Stimulated activated CD8-positive, alpha-beta memory T cell treated with anti-CD3 and anti-CD28 coated beads, Interleukin-15, amount 100 ng/mL, for 48 hours (primary cell): Measurements from ENCODE around the gene AK8.
"Not testable (repeated sequence)": the region's sequence is repeated elsewhere in the genome, so short reads cannot be mapped to it uniquely, and the experiment has no call there.

ENCODE experiments used
- DNase-seq, 2 donors: peaks; one replicate each; pipeline ENCODE4 v3.0.0-alpha.2; 2020; ENCODE audit warnings: low read depth in 2 of 2

AK8 gene

GRCh38 chr9:132717326-132717945, 160.6 kb downstream of the AK8 start:
- no peak for DNase-seq

- DNase-seq: no peak
Measured at GRCh38 chr9:132716007-132716406, 162.1 kb downstream of the AK8 start.

GRCh38 chr9:132712753-132713152, 165.3 kb downstream of the AK8 start:
- no peak for DNase-seq

- DNase-seq: no peak
Measured at GRCh38 chr9:132711846-132712245, 166.2 kb downstream of the AK8 start.

DNA sequence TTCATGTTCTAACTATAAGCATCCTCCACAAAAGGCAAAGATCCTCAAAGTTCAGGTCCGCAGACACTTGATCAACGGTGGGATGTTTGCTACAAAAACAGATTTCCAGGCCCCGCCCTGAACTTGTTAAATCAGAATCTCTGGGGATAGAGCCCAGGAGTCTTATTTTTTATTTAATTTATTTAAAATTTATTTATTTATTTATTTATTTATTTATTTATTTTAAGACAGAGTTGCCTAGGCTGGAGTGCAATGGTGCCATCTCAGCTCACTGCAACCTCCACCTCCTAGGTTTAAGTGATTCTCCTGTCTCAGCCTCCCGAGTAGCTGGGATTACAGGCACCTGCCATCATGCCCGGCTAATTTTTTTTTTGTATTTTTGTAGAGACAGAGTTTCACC, 166.9 kb downstream of the AK8 start:
- not testable (repeated sequence) for DNase-seq

DNA sequence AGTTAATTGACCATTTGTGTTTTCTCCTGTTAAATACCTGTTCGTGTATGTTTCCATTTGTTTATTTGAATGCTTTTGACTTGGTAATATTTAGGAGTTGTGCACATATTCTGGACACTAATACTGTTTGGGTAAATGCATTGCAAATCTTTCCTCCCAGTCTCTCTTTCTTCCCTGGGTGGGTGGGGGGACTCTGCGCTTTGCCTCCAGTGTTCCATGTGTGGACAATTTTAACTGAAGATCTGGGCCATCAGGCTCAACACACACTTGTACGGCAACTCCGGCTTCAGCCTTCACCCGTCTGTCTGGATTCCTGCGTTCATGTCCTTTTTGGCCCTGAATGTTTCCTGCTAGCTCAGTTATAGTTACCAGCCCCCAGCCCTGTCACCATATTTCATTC, 167.8 kb downstream of the AK8 start:
- DNase-seq: no peak

- no peak for DNase-seq
Measured at GRCh38 chr9:132708769-132709430, 169.2 kb downstream of the AK8 start.

GRCh38 chr9:132708239-132708638, 169.8 kb downstream of the AK8 start:
- no peak for DNase-seq

DNA sequence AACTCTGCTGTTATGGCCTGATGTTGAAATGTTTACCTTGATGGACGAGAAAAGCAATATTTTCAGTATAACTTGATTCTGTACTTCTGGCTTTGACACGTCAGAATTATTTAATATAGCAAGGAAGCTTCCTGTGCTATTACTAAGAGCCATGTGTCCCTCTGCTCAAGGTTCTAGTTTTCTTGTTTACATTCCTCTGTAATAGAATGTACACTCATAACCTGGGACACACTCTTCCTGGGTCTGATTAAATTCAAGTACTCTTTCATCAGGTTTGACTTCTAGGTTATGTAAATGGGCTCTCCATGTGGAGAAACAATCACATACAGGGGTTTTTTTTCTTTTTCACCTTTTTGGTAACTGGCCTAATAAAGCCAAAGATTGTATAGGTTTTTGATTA, 174.7 kb downstream of the AK8 start:
- no peak for DNase-seq

DNA sequence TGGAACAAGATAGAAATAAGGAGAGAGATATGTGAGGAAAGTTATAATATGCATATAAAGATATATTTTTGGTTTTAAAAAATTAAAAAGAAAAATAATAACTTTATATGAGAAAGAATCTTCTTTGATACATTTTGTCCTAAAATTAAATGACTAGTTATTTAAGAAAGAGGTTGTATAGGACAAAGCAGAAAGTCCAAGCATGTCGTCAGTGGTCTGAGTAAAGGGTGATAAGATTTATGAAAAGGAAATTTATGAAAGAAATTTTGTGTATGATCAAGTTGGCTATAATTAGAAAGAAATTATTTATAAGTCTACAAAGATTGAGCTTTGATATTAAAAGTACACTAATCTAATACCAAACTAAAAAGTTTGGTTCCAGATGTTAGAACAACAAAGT, 175.8 kb downstream of the AK8 start:
- no peak for DNase-seq

DNA sequence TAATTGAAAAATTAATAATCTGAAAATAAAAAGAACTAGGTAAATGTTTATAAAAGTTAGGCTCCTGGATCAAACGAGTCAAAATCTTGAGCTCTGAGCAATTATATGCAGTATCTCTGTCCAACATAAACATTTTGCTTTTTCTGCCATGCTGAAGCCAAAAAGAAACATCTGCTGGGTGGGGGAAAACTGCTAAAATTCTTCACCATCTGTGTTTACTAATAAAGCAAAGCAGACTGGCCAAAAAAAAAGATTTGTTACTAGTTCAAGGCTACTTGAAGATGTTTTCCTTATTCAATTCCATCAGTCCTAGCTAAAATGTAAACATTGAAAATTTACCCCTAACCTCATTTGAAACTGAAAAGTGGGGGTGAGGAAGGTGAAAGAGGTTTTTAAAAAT, 178.1 kb downstream of the AK8 start:
- no peak for DNase-seq

GRCh38 chr9:132698989-132699388, 179.1 kb downstream of the AK8 start:
- no peak for DNase-seq

DNA sequence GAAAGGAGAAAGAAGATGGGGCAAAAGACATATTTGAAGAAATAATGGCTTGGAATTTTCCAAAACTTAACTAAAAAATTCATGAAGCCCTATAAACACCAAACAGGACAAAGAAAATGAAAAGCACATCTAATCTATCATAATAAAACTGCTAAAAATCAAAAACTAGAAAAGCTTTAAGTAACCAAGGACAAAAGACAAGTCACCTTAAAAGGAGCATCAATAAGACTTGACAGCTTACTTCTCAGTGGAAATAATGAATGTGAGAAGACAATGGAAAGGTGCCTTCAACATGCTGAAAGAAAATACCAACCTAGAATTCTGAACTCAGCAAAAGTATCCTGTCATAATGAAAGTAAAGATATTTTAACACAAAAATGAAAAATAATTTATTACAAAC, 180.9 kb downstream of the AK8 start:
- no peak for DNase-seq

DNA sequence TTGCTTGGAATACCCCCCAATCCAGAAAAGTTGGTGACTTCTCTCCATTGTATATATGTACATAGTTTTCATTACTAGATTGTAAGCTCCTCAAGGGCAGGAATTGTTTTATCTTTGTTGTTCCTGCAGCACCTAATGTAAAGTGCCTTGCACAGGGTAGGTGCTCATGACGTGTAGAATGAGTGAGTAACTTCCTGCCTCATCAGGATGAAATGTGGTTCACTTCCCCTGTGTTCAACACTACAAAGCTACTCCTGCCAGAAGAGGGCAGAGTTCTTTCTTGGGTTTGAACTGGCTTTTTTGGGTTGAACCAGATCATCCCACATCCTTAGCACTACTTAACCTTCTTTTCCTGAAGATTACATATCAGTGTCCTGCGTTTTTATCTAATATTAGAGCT, 183.9 kb downstream of the AK8 start:
- no peak for DNase-seq

DNA sequence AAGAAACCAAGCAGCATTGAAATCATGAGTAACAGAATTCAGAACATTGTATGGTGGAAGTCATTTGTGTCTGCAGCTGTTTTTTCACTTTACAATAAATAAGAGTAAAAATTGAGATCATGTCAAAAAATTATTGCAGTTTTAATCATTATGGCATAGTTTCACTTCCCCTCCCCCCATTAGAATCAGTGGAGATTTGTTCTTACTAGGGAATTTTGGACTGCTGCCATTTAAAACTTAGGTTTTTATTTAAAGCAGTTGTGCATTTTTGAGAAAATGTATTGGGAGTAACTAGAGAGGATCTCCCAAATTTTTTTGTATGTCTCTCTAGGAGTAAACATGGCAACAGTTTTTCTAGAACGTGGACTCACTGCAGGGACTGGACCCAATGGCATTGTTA, 187.4 kb downstream of the AK8 start:
- DNase-seq: no peak

GRCh38 chr9:132683873-132684272, 194.2 kb downstream of the AK8 start:
- no peak for DNase-seq

DNA sequence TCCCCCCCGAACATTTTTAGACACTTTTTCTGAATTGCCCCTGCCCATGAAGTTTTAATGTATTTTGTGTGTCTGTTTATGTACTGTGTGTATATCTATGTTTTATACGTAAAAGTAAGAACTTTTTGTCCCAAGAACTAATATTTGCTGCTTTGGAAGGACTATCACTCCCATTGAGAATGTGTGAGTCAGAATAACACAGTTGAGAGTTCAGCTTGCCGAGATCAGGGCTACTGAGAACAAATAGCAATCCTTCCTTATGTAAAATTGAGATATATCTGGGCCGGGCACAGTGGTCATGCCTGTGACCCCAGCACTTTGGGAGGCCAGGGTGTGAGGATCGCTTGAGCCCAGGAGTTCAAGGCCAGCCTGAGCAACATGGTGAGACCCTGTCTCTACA, 196.5 kb downstream of the AK8 start:
- no peak for DNase-seq

- DNase-seq: no peak
Measured at GRCh38 chr9:132679946-132680625, 198.0 kb downstream of the AK8 start.

DNA sequence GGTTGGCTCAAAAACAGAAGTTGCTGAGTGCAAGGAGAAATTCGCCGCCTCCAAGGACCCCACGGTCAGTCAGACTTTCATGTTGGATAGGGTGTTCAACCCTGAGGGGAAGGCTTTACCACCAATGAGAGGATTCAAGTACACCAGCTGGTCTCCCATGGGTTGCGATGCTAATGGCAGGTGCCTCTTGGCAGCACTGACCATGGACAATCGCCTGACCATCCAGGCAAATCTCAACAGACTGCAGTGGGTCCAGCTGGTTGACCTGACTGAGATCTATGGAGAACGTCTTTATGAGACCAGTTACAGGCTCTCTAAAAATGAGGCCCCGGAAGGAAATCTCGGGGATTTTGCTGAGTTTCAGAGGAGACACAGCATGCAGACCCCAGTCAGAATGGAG, 200.1 kb downstream of the AK8 start:
- no peak for DNase-seq
